Caco-2 (cell line): ENCODE results near the gene GCNT4. TPM values are rescaled to one million over a fixed set of nuclear protein-coding genes. Genes with fewer than 3 reads are reported as not detected.

Experiments used
- BruUV-seq: library from RNA; stranded (reverse); fragments of 400-500 nt; replicated peaks from 2 replicates; lab custom pipeline; 2021; lab: Mats Ljungman, UMichigan
- CTCF ChIA-PET: fragments of 300-600 bp; sonication (Branson Sonifier 250); formaldehyde crosslinking; loops from one replicate; lab custom pipeline; 2022; ENCODE audit warnings: antibody characterized with exemption; lab: Charles Lee
- POLR2A ChIA-PET: fragments of 300-600 bp; sonication (Branson Sonifier 250); formaldehyde crosslinking; loops from one replicate; lab custom pipeline; 2022; ENCODE audit warnings: antibody characterized with exemption; lab: Charles Lee
- DNase-seq, 2 experiments: peaks; one replicate each; pipeline versions ENCODE4 v3.0.0 to v3.0.0-alpha.2; 2020 to 2022
- H3K27me3 ChIP-seq: replicated peaks from 2 replicates; pipeline ENCODE4 v1.6.0; 2011; ENCODE audit warnings: low read length; ENCODE audit not compliant: control insufficient read depth, insufficient read depth
- H3K36me3 ChIP-seq: 2 replicates; pipeline ENCODE4 v1.5.1; 2011; ENCODE audit warnings: low read length; ENCODE audit not compliant: control insufficient read depth, insufficient read depth
- H3K4me1 ChIP-seq: fragments of 250-450 bp; sonication (Bioruptor Pico); 2 replicates; pipeline ENCODE4 v1.5.1; 2020; ENCODE audit warnings: mild to moderate bottlenecking
- H3K4me3 ChIP-seq: 2 replicates; pipeline ENCODE4 v1.5.1; 2011; ENCODE audit warnings: low read depth, mild to moderate bottlenecking, control low read depth, low read length
- H3K9me3 ChIP-seq: fragments of 250-450 bp; sonication (Bioruptor Pico); 2 replicates; pipeline ENCODE4 v1.5.1; 2020; ENCODE audit warnings: mild to moderate bottlenecking, moderate library complexity
- H3K27ac Mint-ChIP-seq: one replicate; pipeline ENCODE4 v1.8.0; 2022; ENCODE audit warnings: mixed read lengths; ENCODE audit not compliant: unreplicated experiment
- H3K27me3 Mint-ChIP-seq: one replicate; pipeline ENCODE4 v1.8.0; 2022; ENCODE audit warnings: mixed read lengths; ENCODE audit not compliant: insufficient read depth, unreplicated experiment
- H3K36me3 Mint-ChIP-seq: one replicate; pipeline ENCODE4 v1.8.0; 2022; ENCODE audit warnings: mild to moderate bottlenecking, mixed read lengths; ENCODE audit not compliant: insufficient read depth, unreplicated experiment
- H3K4me1 Mint-ChIP-seq: one replicate; pipeline ENCODE4 v1.8.0; 2022; ENCODE audit warnings: low read depth, mixed read lengths; ENCODE audit not compliant: unreplicated experiment
- H3K4me3 Mint-ChIP-seq: one replicate; pipeline ENCODE4 v1.8.0; 2022; ENCODE audit warnings: mild to moderate bottlenecking, moderate library complexity, mixed read lengths; ENCODE audit not compliant: unreplicated experiment
- H3K9me3 Mint-ChIP-seq: one replicate; pipeline ENCODE4 v1.8.0; 2022; ENCODE audit warnings: mixed read lengths; ENCODE audit not compliant: unreplicated experiment
- intact Hi-C: fragments of 100-400 bp; cut with micrococcal nuclease; formaldehyde crosslinking; loops from one replicate; pipeline ENCODE4 v1.10.0; 2022; ENCODE audit not compliant: unreplicated experiment
- total RNA-seq: library from RNA; stranded (reverse); gene quantifications from 2 replicates; pipeline ENCODE4 v1.2.3, GENCODE V29; 2022
- TF ChIP-seq, protein P1 (sequence below), 2 experiments: fragments of 200-600 bp in 1 of 2; IDR thresholded peaks; 1 replicate in 1 of 2; 2 replicates in 1 of 2; pipeline versions ENCODE4 v1.5.1 to v1.8.0; 2011 to 2022; ENCODE audit warnings: antibody characterized with exemption in 1 of 2, control low read depth in 1 of 2, inconsistent platforms in 1 of 2, low read depth in 1 of 2, low read length in 1 of 2, mild to moderate bottlenecking in 1 of 2, moderate library complexity in 1 of 2; ENCODE audit not compliant: insufficient read depth in 1 of 2, severe bottlenecking in 1 of 2, unreplicated experiment in 1 of 2

Gene GCNT4
- total RNA-seq, 1 experiment from 2014 or later = 3.0 TPM

DNA sequence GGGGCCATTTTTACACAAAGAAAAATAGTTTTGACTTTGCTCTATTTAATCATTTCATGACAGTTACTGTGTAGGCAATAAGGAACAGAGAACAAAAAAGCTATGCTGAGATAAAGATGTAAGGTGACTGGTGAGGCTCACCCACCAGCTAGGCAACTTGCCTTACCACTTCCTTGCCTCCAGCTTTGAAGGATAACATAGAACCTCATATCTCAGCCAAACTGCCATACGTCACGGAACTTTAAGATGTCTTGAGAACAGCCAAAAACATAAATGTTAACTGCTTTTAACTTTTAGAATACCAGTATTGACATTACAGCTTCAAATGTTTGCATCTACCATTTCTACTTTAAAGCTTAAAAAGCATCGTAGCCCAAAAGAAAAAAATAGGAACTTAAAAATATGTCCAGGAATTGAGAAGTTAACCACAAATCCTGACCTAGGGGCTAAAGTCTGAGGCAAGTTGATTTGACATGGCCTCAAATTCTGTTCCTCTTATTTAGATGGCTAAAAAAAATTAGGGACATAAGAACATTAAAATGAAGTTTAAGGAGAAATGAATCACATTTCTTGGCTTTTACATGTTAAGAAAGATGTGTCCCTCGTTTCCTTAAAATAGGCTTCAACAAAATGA, 7.7 kb upstream of the GCNT4 start:
- ChIA-PET POLR2A (no interaction called here), CTCF (no interaction called here)
- TF ChIP-seq, protein P1, sequence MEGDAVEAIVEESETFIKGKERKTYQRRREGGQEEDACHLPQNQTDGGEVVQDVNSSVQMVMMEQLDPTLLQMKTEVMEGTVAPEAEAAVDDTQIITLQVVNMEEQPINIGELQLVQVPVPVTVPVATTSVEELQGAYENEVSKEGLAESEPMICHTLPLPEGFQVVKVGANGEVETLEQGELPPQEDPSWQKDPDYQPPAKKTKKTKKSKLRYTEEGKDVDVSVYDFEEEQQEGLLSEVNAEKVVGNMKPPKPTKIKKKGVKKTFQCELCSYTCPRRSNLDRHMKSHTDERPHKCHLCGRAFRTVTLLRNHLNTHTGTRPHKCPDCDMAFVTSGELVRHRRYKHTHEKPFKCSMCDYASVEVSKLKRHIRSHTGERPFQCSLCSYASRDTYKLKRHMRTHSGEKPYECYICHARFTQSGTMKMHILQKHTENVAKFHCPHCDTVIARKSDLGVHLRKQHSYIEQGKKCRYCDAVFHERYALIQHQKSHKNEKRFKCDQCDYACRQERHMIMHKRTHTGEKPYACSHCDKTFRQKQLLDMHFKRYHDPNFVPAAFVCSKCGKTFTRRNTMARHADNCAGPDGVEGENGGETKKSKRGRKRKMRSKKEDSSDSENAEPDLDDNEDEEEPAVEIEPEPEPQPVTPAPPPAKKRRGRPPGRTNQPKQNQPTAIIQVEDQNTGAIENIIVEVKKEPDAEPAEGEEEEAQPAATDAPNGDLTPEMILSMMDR (IDR thresholded peaks at IDR 0.05; ENCODE audit: insufficient read depth in 1 of 2, low read depth in 1 of 2, low read length in 1 of 2, severe bottlenecking in 1 of 2, unreplicated experiment in 1 of 2) = no peak
- H3K27ac Mint-ChIP-seq = no peak overlapping the region
- no peaks in the 10 kb centered on the region for H3K9me3 ChIP-seq
- no peaks in the 10 kb centered on the region for H3K9me3 Mint-ChIP-seq
- H3K36me3 ChIP-seq = no peaks in the 10 kb centered on the region
- no peak overlapping the region for H3K4me3 Mint-ChIP-seq
- peaks cover 8% of the 10 kb centered on the region for H3K4me1 ChIP-seq
- intact Hi-C loops = loop anchor here (10.0 kb wide), 1 partner anchor 175 kb away; the partner anchor contains the start of gene ANKRD31
- BruUV-seq = no TSS peak
- H3K4me1 Mint-ChIP-seq = peaks cover 17% of the 10 kb centered on the region
- no peak for DNase-seq
- H3K36me3 Mint-ChIP-seq = peaks cover 5% of the 10 kb centered on the region
- H3K27me3 Mint-ChIP-seq = no peaks in the 10 kb centered on the region
- no peaks in the 10 kb centered on the region for H3K27me3 ChIP-seq
- no peak overlapping the region for H3K4me3 ChIP-seq

DNA sequence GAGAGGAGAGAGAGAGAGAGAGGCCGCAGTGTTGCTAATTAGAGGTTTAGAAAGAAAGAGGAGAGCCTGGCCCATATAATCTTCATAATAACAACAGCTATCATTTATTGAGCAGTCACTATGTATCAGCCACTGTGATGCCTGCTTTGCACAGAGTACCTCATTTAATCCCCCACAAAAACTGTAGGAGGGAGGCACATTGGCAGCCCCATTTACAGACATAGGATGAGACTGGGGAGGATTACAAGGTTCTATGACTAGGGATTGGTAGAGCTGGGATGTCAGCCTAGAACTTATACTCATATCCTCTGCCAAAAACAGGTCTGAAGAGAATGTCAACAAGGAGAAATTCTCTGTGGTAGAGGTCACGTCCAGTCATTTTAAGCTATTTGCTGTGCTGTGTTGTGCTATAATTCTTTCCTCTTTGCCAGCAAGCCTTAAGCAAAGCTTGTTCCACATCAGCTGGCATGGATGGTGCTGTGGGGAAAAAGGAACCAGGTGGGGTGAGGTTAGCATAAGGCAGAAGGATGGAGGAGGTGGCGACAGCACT, 6.7 kb upstream of the GCNT4 start:
- Histone ChIP-seq H3K27me3 (no peaks in the 10 kb centered on the region), H3K4me1 (peaks cover 13% of the 10 kb centered on the region), H3K9me3 (no peaks in the 10 kb centered on the region), H3K4me3 (no peak overlapping the region), H3K36me3 (no peaks in the 10 kb centered on the region)
- Mint-ChIP-seq H3K4me3 (no peak overlapping the region), H3K27ac (no peak overlapping the region), H3K27me3 (no peaks in the 10 kb centered on the region), H3K9me3 (no peaks in the 10 kb centered on the region), H3K4me1 (peaks cover 17% of the 10 kb centered on the region), H3K36me3 (peaks cover 5% of the 10 kb centered on the region)
- no peak for DNase-seq
- ChIA-PET CTCF (no interaction called here), POLR2A (no interaction called here)
- TF ChIP-seq, protein P1 (IDR thresholded peaks at IDR 0.05; ENCODE audit: insufficient read depth in 1 of 2, low read depth in 1 of 2, low read length in 1 of 2, severe bottlenecking in 1 of 2, unreplicated experiment in 1 of 2) = no peak
- BruUV-seq = no TSS peak
- intact Hi-C loops = loop anchor here (10.0 kb wide), 1 partner anchor 176 kb away; the partner anchor contains the start of gene ANKRD31

DNA sequence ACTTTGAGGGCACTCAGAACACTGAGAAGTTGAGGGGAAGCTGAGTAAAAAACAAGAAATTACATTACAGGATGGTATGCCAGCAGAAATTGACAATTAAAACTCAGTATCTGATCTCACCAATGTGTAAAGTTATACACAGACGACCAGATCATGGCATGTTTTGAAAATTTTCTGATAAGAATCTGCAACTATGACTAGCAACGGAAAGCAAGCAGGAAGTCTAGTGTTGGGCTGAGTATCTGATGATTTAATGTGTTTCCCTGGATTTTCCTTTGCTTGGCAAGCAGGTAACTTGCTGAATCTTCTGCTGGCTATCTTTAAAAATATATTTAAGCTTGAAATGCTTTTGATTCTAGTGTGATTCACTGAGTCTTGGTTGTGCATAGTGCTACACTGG, 5.2 kb upstream of the GCNT4 start:
- Histone ChIP-seq H3K36me3 (no peaks in the 10 kb centered on the region), H3K27me3 (no peaks in the 10 kb centered on the region), H3K4me3 (no peak overlapping the region), H3K9me3 (no peaks in the 10 kb centered on the region), H3K4me1 (peaks cover 13% of the 10 kb centered on the region)
- H3K9me3 Mint-ChIP-seq = no peaks in the 10 kb centered on the region
- peaks cover 5% of the 10 kb centered on the region for H3K36me3 Mint-ChIP-seq
- TF ChIP-seq, protein P1 (IDR thresholded peaks at IDR 0.05; ENCODE audit: insufficient read depth in 1 of 2, low read depth in 1 of 2, low read length in 1 of 2, severe bottlenecking in 1 of 2, unreplicated experiment in 1 of 2) = no peak
- ChIA-PET POLR2A (no interaction called here), CTCF (no interaction called here)
- intact Hi-C loops = loop anchor here (10.0 kb wide), 1 partner anchor 177 kb away; the partner anchor contains the start of gene ANKRD31
- peaks cover 11% of the 10 kb centered on the region for H3K4me1 Mint-ChIP-seq
- no TSS peak for BruUV-seq
- H3K27ac Mint-ChIP-seq = no peak overlapping the region
- H3K4me3 Mint-ChIP-seq = no peak overlapping the region
- H3K27me3 Mint-ChIP-seq = no peaks in the 10 kb centered on the region
- no peak for DNase-seq
